CD4-positive, alpha-beta T cell treated with Interleukin-1 beta for 1 hour (primary cell): ENCODE measurements around the gene TAS2R3.

Experiments used
- DNase-seq, 2 donors: peaks; one replicate each; pipeline ENCODE4 v3.0.0-alpha.2; 2020 to 2022

Gene TAS2R3

DNA sequence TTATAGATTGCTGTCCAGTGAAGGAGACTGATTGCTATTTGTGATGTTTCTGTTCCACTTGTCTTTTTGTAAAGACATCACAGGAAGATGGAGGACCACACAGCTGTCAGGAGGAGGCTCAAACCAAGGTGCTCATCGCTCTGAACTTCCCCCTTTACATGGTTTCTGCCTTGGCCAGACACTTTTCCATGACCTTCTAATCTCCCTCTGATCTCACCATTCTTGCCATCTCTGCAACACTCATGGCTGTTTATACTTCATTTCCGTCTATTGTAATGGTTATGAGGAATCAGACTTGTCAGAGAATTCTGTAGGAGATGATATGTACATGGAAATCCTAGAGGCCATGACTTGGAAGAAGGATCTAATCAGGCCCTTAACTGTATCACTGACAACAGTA is 24.4 kb downstream of the TAS2R3 start:
- DNase-seq: no peak

DNA sequence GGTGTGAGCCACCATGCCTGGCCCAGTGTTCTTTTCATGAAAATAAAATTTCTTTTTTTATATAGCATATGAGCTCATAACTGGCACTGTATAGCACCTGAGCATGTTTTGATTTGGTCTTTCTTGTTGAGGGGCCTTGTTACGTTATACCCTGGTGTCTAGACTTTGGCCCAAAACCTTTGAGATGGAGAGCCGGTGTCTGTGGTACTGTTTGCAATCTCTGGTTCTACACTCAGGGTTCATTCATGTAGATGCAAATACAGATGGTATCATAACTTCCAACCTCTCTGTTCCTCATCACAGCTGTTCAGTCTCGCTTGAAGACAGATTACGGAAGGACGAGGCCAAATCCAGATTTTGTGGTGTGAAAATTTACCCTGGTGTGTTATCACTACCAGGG is 26.0 kb downstream of the TAS2R3 start, which contains the start of gene TAS2R5:
Gene TAS2R5 (plus strand): TSS at position 301 of the 400 bp plus-strand sequence. CDS start 145 bp downstream, outside the sequence.
- no peak for DNase-seq

DNA sequence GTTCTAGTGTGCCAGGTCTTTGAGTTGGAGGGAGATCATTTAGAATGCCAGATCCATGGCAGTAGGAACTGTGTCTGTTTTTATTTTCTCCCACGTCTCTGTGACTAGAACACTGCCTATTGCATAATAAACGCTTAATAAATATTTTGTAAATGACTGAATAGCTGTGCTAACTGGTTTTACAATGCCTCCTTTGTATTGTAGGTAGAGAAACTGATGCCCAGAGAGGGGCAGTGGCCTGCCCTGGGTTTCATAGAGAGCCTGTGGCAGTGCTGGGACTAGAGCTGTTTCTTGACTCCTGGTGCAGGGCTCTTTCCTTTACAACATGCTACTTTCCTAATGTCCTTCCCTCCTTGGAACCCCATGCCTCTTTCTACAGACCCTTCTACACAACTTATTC is 28.6 kb downstream of the TAS2R3 start:
- no peak for DNase-seq
